Breast epithelium (tissue), 4 donors: Measurements from ENCODE around the gene TSHR. TPM values are rescaled to one million over a fixed set of nuclear protein-coding genes. Genes with fewer than 3 reads are reported as not detected.
"Not testable (repeated sequence)": the region's sequence is repeated elsewhere in the genome, so short reads cannot be mapped to it uniquely, and the experiment has no call there.

Experiments used
- DNase-seq, 2 donors: peaks; one replicate each; pipeline ENCODE4 v3.0.0-alpha.2; 2019; ENCODE audit warnings: low spot score in 2 of 2
- H3K27ac ChIP-seq, 2 donors: fragments of 200-600 bp; sonication (generic) in 1 of 2; one replicate each; pipeline ENCODE4 v1.5.1; 2016 to 2019; ENCODE audit warnings: mild to moderate bottlenecking in 1 of 2
- H3K27me3 ChIP-seq, 2 donors: fragments of 200-600 bp; sonication (generic) in 1 of 2; one replicate each; pipeline versions ENCODE4 v1.5.1 to v1.6.0; 2017 to 2019; ENCODE audit warnings: control low read depth in 1 of 2, mild to moderate bottlenecking in 1 of 2
- H3K36me3 ChIP-seq: fragments of 200-600 bp; one replicate; pipeline ENCODE4 v1.5.1; 2019
- H3K4me1 ChIP-seq, 2 donors: fragments of 200-600 bp; sonication (generic); one replicate each; pipeline ENCODE4 v1.5.1; 2016 to 2019; ENCODE audit warnings: control low read depth in 1 of 2
- H3K4me3 ChIP-seq, 3 donors: fragments of 200-600 bp; sonication (generic); 1 replicate in 2 of 3; 2 replicates in 1 of 3; pipeline ENCODE4 v1.5.1; 2016 to 2019; ENCODE audit warnings: mild to moderate bottlenecking in 3 of 3, moderate library complexity in 2 of 3
- H3K9me3 ChIP-seq, 2 donors: fragments of 200-600 bp; sonication (generic) in 1 of 2; one replicate each; pipeline ENCODE4 v1.5.1; 2016 to 2019; ENCODE audit warnings: control low read depth in 1 of 2
- CTCF ChIP-seq, 3 donors: fragments of 450-650 bp; IDR thresholded peaks; one replicate each; pipeline ENCODE4 v1.5.1; 2016 to 2017; ENCODE audit warnings: antibody characterized with exemption in 3 of 3, mild to moderate bottlenecking in 3 of 3, moderate library complexity in 3 of 3
- POLR2A ChIP-seq: fragments of 450-650 bp; IDR thresholded peaks from one replicate; pipeline ENCODE4 v1.6.1; 2016; ENCODE audit warnings: antibody characterized with exemption, mild to moderate bottlenecking, moderate library complexity
- POLR2AphosphoS5 ChIP-seq, 3 donors: sonication (generic); formaldehyde crosslinking; IDR thresholded peaks; one replicate each; pipeline ENCODE4 v1.6.1; 2017; ENCODE audit warnings: antibody characterized with exemption in 3 of 3
- intact Hi-C: fragments of 100-400 bp; cut with DNase I; formaldehyde crosslinking; loops from one replicate; pipeline ENCODE4 v1.15.1; 2023; ENCODE audit warnings: low total_unique reads
- total RNA-seq, 3 donors: library from RNA; depleted of rRNA; stranded (reverse); fragments of >200 nt; gene quantifications; one replicate each; pipeline ENCODE4 v1.1.0, GENCODE V29; 2016

TSHR gene
- total RNA-seq, 3 donors from 2014 or later = 0.48 to 1.6 TPM; not detected in 1

DNA sequence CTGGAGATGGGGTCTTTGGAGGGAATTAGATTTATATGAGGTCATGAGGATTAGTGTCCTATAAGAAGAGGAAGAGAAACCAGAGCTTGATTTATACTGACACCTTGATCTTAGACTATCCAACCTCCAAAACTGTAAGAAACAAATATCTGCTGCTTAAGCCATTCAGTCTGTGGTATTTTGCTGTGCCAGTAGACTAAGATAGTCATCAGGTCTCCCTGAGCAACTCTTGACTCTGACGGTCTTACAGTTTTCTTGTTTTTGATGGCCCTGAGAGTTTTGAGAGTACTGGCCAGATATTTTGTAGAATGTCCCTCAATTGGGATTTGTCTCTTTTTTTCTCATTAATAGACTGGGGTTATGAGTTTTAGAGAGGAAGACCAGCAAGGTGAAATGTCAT is 51.7 kb downstream of the TSHR start:
- Histone ChIP-seq H3K36me3 (no peaks in the 10 kb centered on the region), H3K4me1 (no peaks in the 10 kb centered on the region), H3K9me3 (no peaks in the 10 kb centered on the region), H3K27ac (no peak overlapping the region), H3K4me3 (no peak overlapping the region), H3K27me3 (no peaks in the 10 kb centered on the region)
- intact Hi-C loops = no loop called here
- TF ChIP-seq POLR2AphosphoS5 (IDR thresholded peaks at IDR 0.05) (no peak), POLR2A (no peak), CTCF (IDR thresholded peaks at IDR 0.05) (no peak)
- DNase-seq = no peak

DNA sequence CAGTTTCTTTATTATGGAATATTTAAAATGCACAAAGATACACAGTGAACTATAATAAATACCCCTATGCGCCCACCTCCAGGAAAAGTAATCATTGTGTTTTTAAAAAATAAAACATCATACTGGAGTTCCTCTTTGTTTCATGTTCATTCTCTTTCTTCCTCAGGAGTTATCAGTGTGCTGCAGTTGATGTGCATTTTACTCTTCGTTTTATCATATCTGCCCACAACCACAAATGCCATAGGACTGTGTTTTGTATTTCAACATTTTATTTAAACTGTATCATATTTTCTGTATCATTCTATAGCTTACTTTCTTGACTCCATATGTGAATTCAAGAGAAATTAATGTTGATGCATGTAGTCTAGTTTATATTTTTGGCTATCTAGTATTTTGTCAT is 53.9 kb downstream of the TSHR start:
- Histone ChIP-seq H3K27ac (no peak overlapping the region), H3K4me1 (no peaks in the 10 kb centered on the region), H3K4me3 (no peak overlapping the region), H3K27me3 (no peaks in the 10 kb centered on the region), H3K9me3 (no peaks in the 10 kb centered on the region), H3K36me3 (no peaks in the 10 kb centered on the region)
- intact Hi-C loops = no loop called here
- no peak for DNase-seq
- TF ChIP-seq POLR2A (no peak), POLR2AphosphoS5 (IDR thresholded peaks at IDR 0.05) (no peak), CTCF (IDR thresholded peaks at IDR 0.05) (no peak)

DNA sequence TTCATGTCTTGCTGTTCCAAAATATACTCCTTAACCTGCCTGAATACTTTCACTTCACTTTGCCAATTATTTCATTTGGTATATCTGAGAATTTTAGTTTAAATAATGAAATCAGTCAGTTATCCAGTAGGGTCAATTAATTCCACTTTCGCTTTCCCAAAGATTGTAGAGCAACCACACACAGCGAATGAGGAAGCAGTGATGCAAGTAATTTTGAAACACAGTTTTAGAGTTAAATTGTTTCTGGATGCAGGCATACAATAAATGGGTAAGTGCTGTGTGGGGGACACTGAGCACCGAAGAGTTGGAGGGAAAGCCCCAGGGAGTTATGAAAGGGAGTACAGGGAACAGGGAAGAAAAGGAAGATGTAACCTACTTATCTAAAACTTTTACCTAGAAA is 62.8 kb downstream of the TSHR start:
- intact Hi-C loops = no loop called here
- DNase-seq = no peak
- Histone ChIP-seq H3K4me1 (no peaks in the 10 kb centered on the region), H3K27me3 (no peaks in the 10 kb centered on the region), H3K4me3 (no peak overlapping the region), H3K9me3 (no peaks in the 10 kb centered on the region), H3K36me3 (no peaks in the 10 kb centered on the region), H3K27ac (peak overlapping the region in 1 of 2 donors; percentile 39)
- TF ChIP-seq POLR2A (no peak), CTCF (IDR thresholded peaks at IDR 0.05) (no peak), POLR2AphosphoS5 (IDR thresholded peaks at IDR 0.05) (no peak)

DNA sequence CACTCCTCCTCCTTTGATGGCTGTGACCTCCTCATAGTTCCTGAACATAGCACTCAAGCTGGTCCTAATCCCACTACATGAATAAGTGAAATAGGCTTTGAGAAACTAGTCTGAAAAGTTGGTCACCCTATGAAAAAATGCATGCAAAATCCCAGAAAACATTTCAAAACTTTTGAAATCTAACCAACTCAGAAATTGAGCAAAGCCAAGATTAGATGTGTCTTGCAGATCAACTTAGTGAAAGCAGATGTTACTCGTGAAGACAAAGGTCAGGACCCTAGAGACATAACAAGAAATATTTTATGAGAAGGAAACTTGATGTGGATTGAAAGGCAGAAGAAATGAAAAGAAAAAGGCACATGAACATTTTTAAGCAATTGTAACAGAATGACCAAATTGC is 63.3 kb downstream of the TSHR start:
- intact Hi-C loops = no loop called here
- no peak for DNase-seq
- Histone ChIP-seq H3K9me3 (no peaks in the 10 kb centered on the region), H3K27me3 (no peaks in the 10 kb centered on the region), H3K27ac (peak overlapping the region in 1 of 2 donors; percentile 12), H3K4me1 (no peaks in the 10 kb centered on the region), H3K36me3 (no peaks in the 10 kb centered on the region), H3K4me3 (no peak overlapping the region)
- TF ChIP-seq CTCF (IDR thresholded peaks at IDR 0.05) (no peak), POLR2AphosphoS5 (IDR thresholded peaks at IDR 0.05) (no peak), POLR2A (no peak)

- H3K27me3 ChIP-seq, H3K36me3 ChIP-seq, H3K27ac ChIP-seq, H3K4me3 ChIP-seq, DNase-seq, H3K9me3 ChIP-seq, intact Hi-C loops, H3K4me1 ChIP-seq: not testable (repeated sequence)
These were observed 63.7 kb downstream of the TSHR start for GRCh38 chr14:81019113-81019512.

DNA sequence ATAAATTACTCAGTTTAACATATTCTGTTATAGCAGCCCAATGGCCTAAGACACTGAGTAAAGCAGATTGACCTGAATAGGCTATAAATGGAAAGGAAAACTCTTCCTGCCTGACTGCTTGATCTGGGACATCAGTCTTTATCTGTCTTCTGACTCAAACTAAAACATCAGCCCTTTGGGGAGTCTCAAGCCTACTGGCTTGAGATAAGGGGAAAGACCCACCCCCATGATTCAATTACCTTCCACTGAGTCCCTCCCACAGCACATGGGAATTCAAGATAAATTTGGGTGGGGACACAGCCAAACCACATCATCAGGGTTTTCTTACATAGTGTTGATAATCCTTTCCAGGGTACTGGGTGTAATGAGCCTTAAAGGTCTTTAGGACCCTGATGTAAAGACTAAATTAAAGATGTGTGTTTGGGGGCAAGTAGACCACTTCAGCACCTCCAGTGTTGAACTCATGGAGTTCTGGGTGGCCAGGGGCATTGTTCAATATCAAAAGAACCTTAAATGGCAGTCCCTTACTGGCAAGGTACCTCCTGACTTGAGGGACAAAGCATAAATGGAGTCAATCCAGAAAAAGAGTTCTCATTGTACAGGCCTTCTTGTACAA is 67.8 kb downstream of the TSHR start:
- Histone ChIP-seq H3K27me3 (no peaks in the 10 kb centered on the region), H3K4me1 (no peaks in the 10 kb centered on the region), H3K36me3 (no peaks in the 10 kb centered on the region), H3K4me3 (no peak overlapping the region), H3K9me3 (no peaks in the 10 kb centered on the region), H3K27ac (no peak overlapping the region)
- intact Hi-C loops = no loop called here
- DNase-seq = no peak
- TF ChIP-seq POLR2A (no peak), POLR2AphosphoS5 (IDR thresholded peaks at IDR 0.05) (no peak), CTCF (IDR thresholded peaks at IDR 0.05) (no peak)
